ENCODE data around the gene SAFB2. TPM values are rescaled to one million over a fixed set of nuclear protein-coding genes. Genes with fewer than 3 reads are reported as not detected.

Gene SAFB2
- total RNA-seq, 4 donors from 2014 or later: 45.0 to 250 (median 129) TPM

DNA sequence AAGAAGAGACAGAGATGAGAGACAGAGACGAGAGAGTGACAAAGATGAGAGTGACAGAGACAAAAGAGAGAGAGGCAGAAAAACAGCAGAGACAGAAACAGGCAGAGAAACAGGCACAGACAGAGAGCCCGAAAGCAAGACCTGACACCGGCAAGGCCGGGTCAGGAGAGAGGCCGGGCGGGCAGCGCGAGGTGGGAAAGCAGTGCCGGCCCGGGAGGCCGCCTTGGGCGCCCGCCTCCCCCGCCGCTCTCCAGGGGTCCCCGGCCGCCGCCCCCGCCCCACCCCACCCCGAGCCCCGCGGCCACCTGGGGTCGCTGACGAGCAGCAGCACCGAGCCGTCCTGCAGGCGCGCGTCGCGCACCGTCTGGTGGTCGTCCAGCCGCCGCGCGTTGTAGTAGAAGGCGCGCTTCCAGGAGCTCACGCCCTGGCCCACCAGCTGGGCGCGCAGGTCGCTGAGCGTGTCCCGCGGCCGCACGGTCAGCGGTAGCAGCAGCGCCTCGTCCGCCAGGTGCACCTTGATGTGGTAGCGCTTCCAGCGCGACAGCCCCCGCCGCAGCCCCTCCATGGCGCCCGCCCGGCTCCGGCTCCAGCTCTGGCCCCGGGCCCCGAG, 55.1 kb downstream of the SAFB2 start, which contains the start of gene TINCR:
Gene TINCR, minus strand, starts transcription at position 594 of the 610 bp plus-strand sequence.
- Histone ChIP-seq H3K36me3 (no peaks in the 10 kb centered on the region), H3K4me3 (no peak within 1 kb of the TSS), H3K27ac (no peak within 1 kb of the TSS), H3K27me3 (peaks cover 0 to 13% of the 10 kb centered on the region in 2 donors), H3K4me1 (no peaks in the 10 kb centered on the region), H3K9me3 (no peaks in the 10 kb centered on the region)
- no peak for DNase-seq
- intact Hi-C loops (cut with DNase I; ENCODE audit: low total_unique reads): no loop called here
- no peak for TF ChIP-seq CTCF (IDR thresholded peaks at IDR 0.05)
- no peak for TF ChIP-seq POLR2A (IDR thresholded peaks at IDR 0.05)

DNA sequence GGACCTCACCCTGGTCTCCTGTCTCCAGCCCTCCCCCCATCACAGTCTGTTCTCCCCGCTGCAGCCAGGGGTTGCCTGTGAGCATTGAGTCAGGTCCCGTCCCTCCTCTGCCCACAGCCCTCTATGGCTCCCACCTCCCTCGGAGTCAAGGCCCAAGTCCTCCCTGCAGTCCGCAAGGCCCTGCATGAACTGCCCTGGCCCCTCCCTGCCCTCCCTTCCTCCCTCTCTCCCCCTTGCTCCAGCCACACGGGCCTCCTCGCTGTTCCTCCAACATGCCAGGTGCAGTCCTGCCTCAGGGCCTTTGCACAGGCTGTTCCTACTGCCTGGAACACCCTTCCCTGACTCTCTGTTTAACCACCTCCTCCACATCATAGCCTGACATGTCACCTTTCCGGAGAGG, 57.6 kb downstream of the SAFB2 start:
- no peak overlapping the region for H3K4me3 ChIP-seq
- TF ChIP-seq POLR2A (IDR thresholded peaks at IDR 0.05) (no peak), CTCF (IDR thresholded peaks at IDR 0.05) (no peak)
- peaks cover 0 to 12% of the 10 kb centered on the region in 2 donors for H3K9me3 ChIP-seq
- H3K27ac ChIP-seq: no peak overlapping the region
- no peak for DNase-seq
- H3K4me1 ChIP-seq: no peaks in the 10 kb centered on the region
- peaks cover 0 to 13% of the 10 kb centered on the region in 2 donors for H3K27me3 ChIP-seq
- intact Hi-C loops (cut with DNase I; ENCODE audit: low total_unique reads): no loop called here
- H3K36me3 ChIP-seq: no peaks in the 10 kb centered on the region

- TF ChIP-seq CTCF (IDR thresholded peaks at IDR 0.05) (no peak), POLR2A (IDR thresholded peaks at IDR 0.05) (no peak)
- Histone ChIP-seq H3K4me1 (no peaks in the 10 kb centered on the region), H3K36me3 (no peaks in the 10 kb centered on the region), H3K9me3 (peaks cover 0 to 12% of the 10 kb centered on the region in 2 donors), H3K27me3 (peaks cover 0 to 9% of the 10 kb centered on the region in 2 donors), H3K27ac (no peak overlapping the region), H3K4me3 (no peak overlapping the region)
- no peak for DNase-seq
- intact Hi-C loops (cut with DNase I; ENCODE audit: low total_unique reads): no loop called here
Measured at GRCh38 chr19:5563935-5564612, 58.5 kb downstream of the SAFB2 start.

DNA sequence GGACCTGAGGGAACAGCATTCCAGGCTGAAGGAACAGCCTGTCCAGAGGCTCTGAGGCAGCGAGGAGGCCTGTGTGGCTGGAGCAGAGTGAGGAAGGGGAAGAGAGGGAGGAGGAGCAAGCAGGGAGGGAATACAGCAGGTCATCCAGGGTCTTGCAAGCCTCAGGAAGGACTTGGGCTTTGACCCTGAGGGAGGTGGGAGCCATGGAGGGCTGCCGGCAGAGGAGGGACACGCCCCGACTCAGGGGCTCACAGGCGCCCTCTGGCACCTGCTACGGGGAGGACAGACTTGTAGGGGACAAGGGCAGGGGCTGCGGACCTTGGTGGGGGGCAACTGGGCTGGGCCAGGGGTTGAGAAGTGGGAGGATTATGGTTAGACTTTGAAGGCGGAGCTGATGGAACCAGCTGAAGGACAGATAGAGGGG, 59.6 kb downstream of the SAFB2 start:
- Histone ChIP-seq H3K4me3 (no peak overlapping the region), H3K9me3 (peaks cover 0 to 12% of the 10 kb centered on the region in 2 donors), H3K27me3 (peaks cover 0 to under 1% of the 10 kb centered on the region in 2 donors), H3K4me1 (no peaks in the 10 kb centered on the region), H3K27ac (no peak overlapping the region), H3K36me3 (no peaks in the 10 kb centered on the region)
- TF ChIP-seq POLR2A (IDR thresholded peaks at IDR 0.05) (no peak), CTCF (IDR thresholded peaks at IDR 0.05) (no peak)
- DNase-seq: no peak
- intact Hi-C loops (cut with DNase I; ENCODE audit: low total_unique reads): no loop called here

DNA sequence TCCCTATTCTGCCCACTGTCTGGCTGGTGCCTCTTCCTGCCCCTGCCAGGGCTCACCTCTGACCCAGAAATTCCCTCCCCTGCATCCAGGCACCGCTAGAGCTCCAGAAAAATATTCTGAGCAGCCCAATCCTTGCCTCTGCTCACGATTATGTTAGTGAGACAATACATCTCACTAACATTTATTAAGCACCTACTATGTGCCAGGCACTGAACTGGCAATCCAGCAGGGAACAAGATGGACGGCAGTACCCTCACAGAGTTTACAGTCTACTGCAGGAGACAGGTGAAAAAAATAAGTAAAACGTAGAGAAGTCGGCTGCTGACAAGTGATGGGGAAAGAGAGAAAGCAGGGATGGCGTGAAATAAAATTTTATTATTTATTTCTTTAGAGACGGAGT, 60.3 kb downstream of the SAFB2 start:
- Histone ChIP-seq H3K27ac (no peak overlapping the region), H3K4me1 (no peaks in the 10 kb centered on the region), H3K36me3 (no peaks in the 10 kb centered on the region), H3K4me3 (no peak overlapping the region), H3K9me3 (peaks cover 0 to 12% of the 10 kb centered on the region in 2 donors), H3K27me3 (no peaks in the 10 kb centered on the region)
- DNase-seq: no peak
- TF ChIP-seq CTCF (IDR thresholded peaks at IDR 0.05): no peak
- TF ChIP-seq POLR2A (IDR thresholded peaks at IDR 0.05): no peak
- intact Hi-C loops (cut with DNase I; ENCODE audit: low total_unique reads): no loop called here

All from uterus (tissue), 4 donors.